ENCODE measurements around the gene RNPEP.

The RNPEP gene

GRCh38 chr1:202037706-202038296, 55.4 kb downstream of the RNPEP start:
- DNase-seq (ENCODE audit: low read depth), result no peak
- TF ChIP-seq CTCF (conservative IDR thresholded peaks at IDR 0.05; ENCODE audit: low read length), result no peak
- no peak overlapping the region for H3K4me3 ChIP-seq (ENCODE audit: low read length)

GRCh38 chr1:202038688-202039346, 56.4 kb downstream of the RNPEP start:
- no peak for TF ChIP-seq CTCF (conservative IDR thresholded peaks at IDR 0.05; ENCODE audit: low read length)
- no peak overlapping the region for H3K4me3 ChIP-seq (ENCODE audit: low read length)
- no peak for DNase-seq (ENCODE audit: low read depth)

- no peak for DNase-seq (ENCODE audit: low read depth)
- no peak for TF ChIP-seq CTCF (conservative IDR thresholded peaks at IDR 0.05; ENCODE audit: low read length)
- no peak overlapping the region for H3K4me3 ChIP-seq (ENCODE audit: low read length)
Observed at GRCh38 chr1:202045705-202046104, 63.3 kb downstream of the RNPEP start.

- no peak overlapping the region for H3K4me3 ChIP-seq (ENCODE audit: low read length)
- DNase-seq (ENCODE audit: low read depth), result no peak
- TF ChIP-seq CTCF (conservative IDR thresholded peaks at IDR 0.05; ENCODE audit: low read length), result no peak
Observed at GRCh38 chr1:202046227-202046626, 63.8 kb downstream of the RNPEP start.

GRCh38 chr1:202046748-202047708, 64.6 kb downstream of the RNPEP start:
- DNase-seq (ENCODE audit: low read depth), result no peak
- H3K4me3 ChIP-seq (ENCODE audit: low read length), result no peak overlapping the region
- no peak for TF ChIP-seq CTCF (conservative IDR thresholded peaks at IDR 0.05; ENCODE audit: low read length)

GRCh38 chr1:202047977-202048376, 65.5 kb downstream of the RNPEP start:
- no peak for TF ChIP-seq CTCF (conservative IDR thresholded peaks at IDR 0.05; ENCODE audit: low read length)
- H3K4me3 ChIP-seq (ENCODE audit: low read length), result no peak overlapping the region
- DNase-seq (ENCODE audit: low read depth), result no peak

All from AG10803 (cell line).